Left ventricle myocardium inferior (tissue), 1 donor: Measurements from ENCODE around the gene IRF2. TPM values are rescaled to one million over a fixed set of nuclear protein-coding genes. Genes with fewer than 3 reads are reported as not detected.
A peak's percentile ranks its signal among the peaks of the same experiment; 100 is the strongest.
"Not testable (repeated sequence)": the region's sequence is repeated elsewhere in the genome, so short reads cannot be mapped to it uniquely, and the experiment has no call there.

Source experiments
- DNase-seq: peaks from one replicate; pipeline ENCODE4 v3.0.0-alpha.2; 2020
- H3K27ac ChIP-seq: fragments of 200-600 bp; replicated peaks from 2 replicates; pipeline ENCODE4 v1.8.0; 2021
- H3K27me3 ChIP-seq: fragments of 200-600 bp; 2 replicates; pipeline ENCODE4 v1.8.0; 2021; ENCODE audit warnings: low read depth
- H3K36me3 ChIP-seq: fragments of 200-600 bp; 2 replicates; pipeline ENCODE4 v1.8.0; 2021
- H3K4me1 ChIP-seq: fragments of 200-600 bp; 2 replicates; pipeline ENCODE4 v1.8.0; 2021
- H3K4me3 ChIP-seq: fragments of 200-600 bp; 2 replicates; pipeline ENCODE4 v1.8.0; 2021; ENCODE audit warnings: mild to moderate bottlenecking, moderate library complexity
- H3K9me3 ChIP-seq: fragments of 200-600 bp; replicated peaks from 2 replicates; pipeline ENCODE4 v1.8.0; 2021
- CTCF ChIP-seq: fragments of 200-600 bp; IDR thresholded peaks from 2 replicates; pipeline ENCODE4 v1.8.0; 2021; ENCODE audit warnings: antibody characterized with exemption, mild to moderate bottlenecking, borderline replicate concordance
- intact Hi-C: fragments of 100-400 bp; cut with micrococcal nuclease; formaldehyde crosslinking; loops from one replicate; pipeline ENCODE4 v1.11.0; 2022
- total RNA-seq: library from RNA; stranded (reverse); fragmentation: NEBNext Ultra II Directional; extraction: Animal tissue kit (Norgen Biotek cat#: 25700); gene quantifications from one replicate; pipeline ENCODE4 v1.2.1, GENCODE V29; 2021
- donor health status: DM: no; HTN: yes; CAD: no; lungs with severe emphysema.

IRF2 gene
- total RNA-seq, 1 donor from 2014 or later, result 25.9 TPM

- no peaks in the 10 kb centered on the region for H3K36me3 ChIP-seq
- intact Hi-C loops, result no loop called here
- H3K27me3 ChIP-seq, result no peaks in the 10 kb centered on the region
- H3K27ac ChIP-seq, result peak overlapping the region; percentile 92
- no peak for TF ChIP-seq CTCF
- no peaks in the 10 kb centered on the region for H3K9me3 ChIP-seq
- H3K4me3 ChIP-seq, result no peak overlapping the region
- H3K4me1 ChIP-seq, result peaks cover 69% of the 10 kb centered on the region
- DNase-seq, result no peak
Observed at GRCh38 chr4:184346682-184347081, 127.7 kb downstream of the IRF2 start.

- not testable (repeated sequence) for DNase-seq
Observed at GRCh38 chr4:184346273-184346672, 128.1 kb downstream of the IRF2 start.

GRCh38 chr4:184345573-184345922 is 128.8 kb downstream of the IRF2 start:
- intact Hi-C loops, result no loop called here
- TF ChIP-seq CTCF, result no peak
- H3K4me1 ChIP-seq, result peaks cover 69% of the 10 kb centered on the region
- peak; percentile 58 for DNase-seq
- H3K4me3 ChIP-seq, result no peak overlapping the region
- peak overlapping the region; percentile 92 for H3K27ac ChIP-seq
- H3K27me3 ChIP-seq, result no peaks in the 10 kb centered on the region
- H3K36me3 ChIP-seq, result no peaks in the 10 kb centered on the region
- H3K9me3 ChIP-seq, result no peaks in the 10 kb centered on the region

More at GRCh38 chr4:184346273-184346672, 128.1 kb downstream of the IRF2 start:
- H3K36me3 ChIP-seq, H3K9me3 ChIP-seq, intact Hi-C loops, H3K4me3 ChIP-seq, H3K27me3 ChIP-seq: not testable (repeated sequence)
- H3K4me1 ChIP-seq, result peaks cover 69% of the 10 kb centered on the region
- peak overlapping the region; percentile 92 for H3K27ac ChIP-seq

- no peak overlapping the region for H3K4me3 ChIP-seq
- no peak for DNase-seq
- TF ChIP-seq CTCF, result no peak
- no peaks in the 10 kb centered on the region for H3K36me3 ChIP-seq
- no peaks in the 10 kb centered on the region for H3K9me3 ChIP-seq
- intact Hi-C loops, result no loop called here
- no peaks in the 10 kb centered on the region for H3K27me3 ChIP-seq
- H3K4me1 ChIP-seq, result peaks cover 69% of the 10 kb centered on the region
- peak overlapping the region; percentile 92 for H3K27ac ChIP-seq
Observed at GRCh38 chr4:184344899-184345572, 129.3 kb downstream of the IRF2 start.

GRCh38 chr4:184344435-184344834 is 129.9 kb downstream of the IRF2 start:
- H3K27me3 ChIP-seq, result no peaks in the 10 kb centered on the region
- intact Hi-C loops, result no loop called here
- TF ChIP-seq CTCF, result no peak
- no peak overlapping the region for H3K4me3 ChIP-seq
- peak overlapping the region; percentile 92 for H3K27ac ChIP-seq
- DNase-seq, result no peak
- H3K36me3 ChIP-seq, result no peaks in the 10 kb centered on the region
- peaks cover 69% of the 10 kb centered on the region for H3K4me1 ChIP-seq
- H3K9me3 ChIP-seq, result no peaks in the 10 kb centered on the region

DNA sequence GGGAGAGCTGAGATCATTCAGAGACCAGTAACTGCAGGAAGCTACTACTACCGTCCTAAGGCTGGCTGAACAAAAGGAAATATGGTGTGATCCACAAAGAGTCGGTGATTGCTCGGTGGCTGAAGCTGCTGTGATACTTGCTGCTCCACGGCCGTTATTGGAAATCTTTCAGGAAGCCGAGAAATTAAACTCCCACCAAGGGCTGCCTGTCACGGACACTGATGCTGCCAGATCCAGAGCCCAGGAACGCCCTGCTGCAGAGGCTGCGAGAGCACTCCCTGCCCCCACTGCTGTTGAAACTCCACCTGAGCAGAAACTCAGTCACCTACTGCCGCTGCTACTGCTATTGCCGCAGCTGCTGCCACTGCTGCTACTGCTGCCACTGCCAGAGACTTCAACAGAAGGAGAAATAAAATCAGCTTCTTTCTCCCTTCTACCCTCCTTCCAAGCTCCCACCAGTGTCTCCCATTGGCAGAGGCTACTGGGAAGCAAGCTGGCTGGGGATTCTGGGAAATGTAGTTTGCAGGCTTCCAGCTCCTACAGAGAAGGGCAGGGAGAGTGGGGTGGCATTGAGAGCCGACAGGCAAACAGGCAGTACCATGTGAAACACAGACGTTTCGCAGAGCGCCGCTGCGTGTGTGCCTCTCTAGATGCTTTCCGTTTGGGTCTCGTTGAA is 130.7 kb downstream of the IRF2 start:
- Histone ChIP-seq H3K27ac (peak overlapping the region; percentile 92), H3K4me1 (peaks cover 66% of the 10 kb centered on the region), H3K9me3 (no peaks in the 10 kb centered on the region), H3K27me3 (no peaks in the 10 kb centered on the region), H3K4me3 (peak overlapping the region; percentile 77), H3K36me3 (no peaks in the 10 kb centered on the region)
- TF ChIP-seq CTCF, result no peak
- intact Hi-C loops, result no loop called here
- peak; percentile 61 for DNase-seq

DNA sequence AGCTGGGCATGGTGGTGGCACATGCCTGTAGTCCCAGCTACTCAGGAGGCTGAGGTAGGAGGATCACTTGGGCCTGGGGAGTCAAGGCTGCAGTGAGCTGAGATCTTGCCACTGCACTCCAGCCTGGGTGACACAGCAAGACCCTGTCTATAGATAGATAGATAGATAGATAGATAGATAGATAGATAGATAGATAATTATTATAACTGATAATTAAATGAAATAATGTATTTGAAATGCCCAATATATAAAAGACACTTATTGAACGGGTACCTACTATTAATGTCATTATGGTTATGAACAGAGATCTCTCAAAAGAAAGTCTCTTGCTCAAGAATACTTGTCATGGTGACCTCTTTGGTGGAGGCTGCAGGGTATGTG is 131.5 kb downstream of the IRF2 start:
- Histone ChIP-seq H3K4me3 (peak overlapping the region; percentile 77), H3K4me1 (peaks cover 58% of the 10 kb centered on the region), H3K27ac (peak overlapping the region; percentile 92)
- H3K27me3 ChIP-seq, DNase-seq, H3K36me3 ChIP-seq, intact Hi-C loops, H3K9me3 ChIP-seq: not testable (repeated sequence)
